H1 (cell line): ENCODE data around the gene CD247. TPM values are rescaled to one million over a fixed set of nuclear protein-coding genes. Genes with fewer than 3 reads are reported as not detected.

Source experiments
- BCL11A ChIP-seq, 2 experiments: IDR thresholded peaks; one replicate each; pipeline ENCODE4 v1.6.1; 2011; ENCODE audit warnings: low read depth in 2 of 2, low read length in 2 of 2, mild to moderate bottlenecking in 2 of 2
- CREB1 ChIP-seq: IDR thresholded peaks from 2 replicates; pipeline ENCODE4 v1.6.1; 2012; ENCODE audit warnings: inconsistent platforms
- JUND ChIP-seq: IDR thresholded peaks from 2 replicates; pipeline ENCODE4 v1.6.1; 2011; ENCODE audit warnings: mild to moderate bottlenecking, improper control_type of control experiment, low read length
- RAD21 ChIP-seq, 2 experiments: IDR thresholded peaks in 1 of 2; conservative IDR thresholded peaks in 1 of 2; 2 replicates each; pipeline ENCODE4 v1.6.1; 2011; ENCODE audit warnings: low read depth in 2 of 2, low read length in 2 of 2, improper control_type of control experiment in 1 of 2, inconsistent platforms in 1 of 2, mild to moderate bottlenecking in 1 of 2, moderate library complexity in 1 of 2
- polyA plus RNA-seq, 7 experiments: library from polyadenylated mRNA; depleted of rRNA in 3 of 7; stranded (reverse) in 5 of 7; unstranded in 2 of 7; fragments of >200 nt in 5 of 7; fragments of 200-250 nt in 2 of 7; gene quantifications; 1 replicate in 5 of 7; 2 replicates in 1 of 7; 4 replicates in 1 of 7; pipeline versions ENCODE4 v1.2.1 to v1.2.3, GENCODE V29; 2011 to 2013; ENCODE audit warnings: missing spikeins in 2 of 7, mixed read lengths in 2 of 7
- total RNA-seq: library from RNA; stranded (reverse); fragmentation: NEBNext Ultra II Directional; extraction: Animal tissue kit (Norgen Biotek cat#: 25700); gene quantifications from 2 replicates; pipeline ENCODE4 v1.2.1, GENCODE V29; 2021
- TF ChIP-seq, protein P1 (sequence below): fragments of 300-600 bp; sonication (generic); IDR thresholded peaks from 2 replicates; pipeline ENCODE4 v1.7.1; 2012; ENCODE audit warnings: low read length, moderate library complexity, mild to moderate bottlenecking, inconsistent platforms; ENCODE audit not compliant: insufficient replicate concordance

The CD247 gene
- total and polyA plus RNA-seq, 2 of the 8 experiments (the other 6 are each of a cell fraction or from before 2014, with no cell fraction given): 2.0 to 2.2 TPM

DNA sequence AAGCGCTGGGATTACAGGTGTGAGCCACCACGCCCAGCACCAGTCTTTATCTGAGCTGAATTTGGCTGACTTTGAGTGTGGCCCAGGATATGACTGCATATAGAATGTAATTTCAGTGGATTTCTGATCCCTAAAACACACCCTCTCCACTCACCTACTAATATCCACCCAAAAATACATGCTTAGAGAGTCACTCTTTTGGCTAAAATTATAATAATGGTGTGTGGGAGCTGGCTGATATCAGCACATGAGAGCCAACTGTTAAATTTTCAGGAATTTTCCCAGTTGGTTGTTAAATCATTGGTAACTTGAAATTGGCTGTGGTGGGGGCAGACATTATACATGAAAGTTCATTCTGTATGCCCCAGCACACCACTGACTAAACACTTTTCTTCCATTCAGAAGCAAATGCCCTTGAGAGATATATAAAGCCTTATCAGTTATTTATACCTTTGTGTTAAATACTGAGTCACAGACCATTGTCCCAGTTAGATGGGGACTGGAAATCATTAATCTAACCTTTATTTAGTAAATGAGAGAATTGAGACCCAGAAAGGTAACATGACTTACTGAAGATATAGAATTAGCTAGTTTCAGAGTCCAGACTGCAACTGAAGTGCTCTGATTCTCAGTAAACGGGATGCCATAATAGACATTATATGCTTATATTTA, 9.9 kb upstream of the CD247 start (continued):
- TF ChIP-seq, protein P1, sequence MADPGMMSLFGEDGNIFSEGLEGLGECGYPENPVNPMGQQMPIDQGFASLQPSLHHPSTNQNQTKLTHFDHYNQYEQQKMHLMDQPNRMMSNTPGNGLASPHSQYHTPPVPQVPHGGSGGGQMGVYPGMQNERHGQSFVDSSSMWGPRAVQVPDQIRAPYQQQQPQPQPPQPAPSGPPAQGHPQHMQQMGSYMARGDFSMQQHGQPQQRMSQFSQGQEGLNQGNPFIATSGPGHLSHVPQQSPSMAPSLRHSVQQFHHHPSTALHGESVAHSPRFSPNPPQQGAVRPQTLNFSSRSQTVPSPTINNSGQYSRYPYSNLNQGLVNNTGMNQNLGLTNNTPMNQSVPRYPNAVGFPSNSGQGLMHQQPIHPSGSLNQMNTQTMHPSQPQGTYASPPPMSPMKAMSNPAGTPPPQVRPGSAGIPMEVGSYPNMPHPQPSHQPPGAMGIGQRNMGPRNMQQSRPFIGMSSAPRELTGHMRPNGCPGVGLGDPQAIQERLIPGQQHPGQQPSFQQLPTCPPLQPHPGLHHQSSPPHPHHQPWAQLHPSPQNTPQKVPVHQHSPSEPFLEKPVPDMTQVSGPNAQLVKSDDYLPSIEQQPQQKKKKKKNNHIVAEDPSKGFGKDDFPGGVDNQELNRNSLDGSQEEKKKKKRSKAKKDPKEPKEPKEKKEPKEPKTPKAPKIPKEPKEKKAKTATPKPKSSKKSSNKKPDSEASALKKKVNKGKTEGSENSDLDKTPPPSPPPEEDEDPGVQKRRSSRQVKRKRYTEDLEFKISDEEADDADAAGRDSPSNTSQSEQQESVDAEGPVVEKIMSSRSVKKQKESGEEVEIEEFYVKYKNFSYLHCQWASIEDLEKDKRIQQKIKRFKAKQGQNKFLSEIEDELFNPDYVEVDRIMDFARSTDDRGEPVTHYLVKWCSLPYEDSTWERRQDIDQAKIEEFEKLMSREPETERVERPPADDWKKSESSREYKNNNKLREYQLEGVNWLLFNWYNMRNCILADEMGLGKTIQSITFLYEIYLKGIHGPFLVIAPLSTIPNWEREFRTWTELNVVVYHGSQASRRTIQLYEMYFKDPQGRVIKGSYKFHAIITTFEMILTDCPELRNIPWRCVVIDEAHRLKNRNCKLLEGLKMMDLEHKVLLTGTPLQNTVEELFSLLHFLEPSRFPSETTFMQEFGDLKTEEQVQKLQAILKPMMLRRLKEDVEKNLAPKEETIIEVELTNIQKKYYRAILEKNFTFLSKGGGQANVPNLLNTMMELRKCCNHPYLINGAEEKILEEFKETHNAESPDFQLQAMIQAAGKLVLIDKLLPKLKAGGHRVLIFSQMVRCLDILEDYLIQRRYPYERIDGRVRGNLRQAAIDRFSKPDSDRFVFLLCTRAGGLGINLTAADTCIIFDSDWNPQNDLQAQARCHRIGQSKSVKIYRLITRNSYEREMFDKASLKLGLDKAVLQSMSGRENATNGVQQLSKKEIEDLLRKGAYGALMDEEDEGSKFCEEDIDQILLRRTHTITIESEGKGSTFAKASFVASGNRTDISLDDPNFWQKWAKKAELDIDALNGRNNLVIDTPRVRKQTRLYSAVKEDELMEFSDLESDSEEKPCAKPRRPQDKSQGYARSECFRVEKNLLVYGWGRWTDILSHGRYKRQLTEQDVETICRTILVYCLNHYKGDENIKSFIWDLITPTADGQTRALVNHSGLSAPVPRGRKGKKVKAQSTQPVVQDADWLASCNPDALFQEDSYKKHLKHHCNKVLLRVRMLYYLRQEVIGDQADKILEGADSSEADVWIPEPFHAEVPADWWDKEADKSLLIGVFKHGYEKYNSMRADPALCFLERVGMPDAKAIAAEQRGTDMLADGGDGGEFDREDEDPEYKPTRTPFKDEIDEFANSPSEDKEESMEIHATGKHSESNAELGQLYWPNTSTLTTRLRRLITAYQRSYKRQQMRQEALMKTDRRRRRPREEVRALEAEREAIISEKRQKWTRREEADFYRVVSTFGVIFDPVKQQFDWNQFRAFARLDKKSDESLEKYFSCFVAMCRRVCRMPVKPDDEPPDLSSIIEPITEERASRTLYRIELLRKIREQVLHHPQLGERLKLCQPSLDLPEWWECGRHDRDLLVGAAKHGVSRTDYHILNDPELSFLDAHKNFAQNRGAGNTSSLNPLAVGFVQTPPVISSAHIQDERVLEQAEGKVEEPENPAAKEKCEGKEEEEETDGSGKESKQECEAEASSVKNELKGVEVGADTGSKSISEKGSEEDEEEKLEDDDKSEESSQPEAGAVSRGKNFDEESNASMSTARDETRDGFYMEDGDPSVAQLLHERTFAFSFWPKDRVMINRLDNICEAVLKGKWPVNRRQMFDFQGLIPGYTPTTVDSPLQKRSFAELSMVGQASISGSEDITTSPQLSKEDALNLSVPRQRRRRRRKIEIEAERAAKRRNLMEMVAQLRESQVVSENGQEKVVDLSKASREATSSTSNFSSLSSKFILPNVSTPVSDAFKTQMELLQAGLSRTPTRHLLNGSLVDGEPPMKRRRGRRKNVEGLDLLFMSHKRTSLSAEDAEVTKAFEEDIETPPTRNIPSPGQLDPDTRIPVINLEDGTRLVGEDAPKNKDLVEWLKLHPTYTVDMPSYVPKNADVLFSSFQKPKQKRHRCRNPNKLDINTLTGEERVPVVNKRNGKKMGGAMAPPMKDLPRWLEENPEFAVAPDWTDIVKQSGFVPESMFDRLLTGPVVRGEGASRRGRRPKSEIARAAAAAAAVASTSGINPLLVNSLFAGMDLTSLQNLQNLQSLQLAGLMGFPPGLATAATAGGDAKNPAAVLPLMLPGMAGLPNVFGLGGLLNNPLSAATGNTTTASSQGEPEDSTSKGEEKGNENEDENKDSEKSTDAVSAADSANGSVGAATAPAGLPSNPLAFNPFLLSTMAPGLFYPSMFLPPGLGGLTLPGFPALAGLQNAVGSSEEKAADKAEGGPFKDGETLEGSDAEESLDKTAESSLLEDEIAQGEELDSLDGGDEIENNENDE: no peak
- no peak for TF ChIP-seq BCL11A (IDR thresholded peaks at IDR 0.05; ENCODE audit: low read depth in 2 of 2, low read length in 2 of 2)
- no peak for TF ChIP-seq JUND
- no peak for TF ChIP-seq CREB1
- TF ChIP-seq RAD21 (IDR thresholded peaks at IDR 0.05 in 1 of 2, conservative IDR thresholded peaks at IDR 0.05 in 1 of 2; ENCODE audit: low read depth in 2 of 2, low read length in 2 of 2): no peak
